Esophagus muscularis mucosa (tissue), 4 donors: Measurements from ENCODE around the gene CCDC158. TPM values are rescaled to one million over a fixed set of nuclear protein-coding genes. Genes with fewer than 3 reads are reported as not detected.

Experiments used
- DNase-seq: peaks from one replicate; pipeline ENCODE4 v3.0.0-alpha.2; 2017; ENCODE audit errors: extremely low spot score
- H3K27ac ChIP-seq, 4 donors: fragments of 200-600 bp; sonication (generic); replicated peaks in 1 of 4; 1 replicate in 3 of 4; 2 replicates in 1 of 4; pipeline ENCODE4 v1.5.1; 2016 to 2019; ENCODE audit warnings: mild to moderate bottlenecking in 1 of 4
- H3K27me3 ChIP-seq, 4 donors: fragments of 200-600 bp; sonication (generic); one replicate each; pipeline versions ENCODE4 v1.5.1 to v1.6.0; 2016 to 2019
- H3K36me3 ChIP-seq, 4 donors: fragments of 200-600 bp; sonication (generic); one replicate each; pipeline ENCODE4 v1.5.1; 2016 to 2019
- H3K4me1 ChIP-seq, 4 donors: fragments of 200-600 bp; sonication (generic); one replicate each; pipeline ENCODE4 v1.5.1; 2016 to 2019
- H3K4me3 ChIP-seq, 4 donors: fragments of 200-600 bp; sonication (generic); 1 replicate in 2 of 4; 2 replicates in 2 of 4; pipeline ENCODE4 v1.5.1; 2016 to 2019; ENCODE audit warnings: mild to moderate bottlenecking in 4 of 4, moderate library complexity in 1 of 4
- H3K9me3 ChIP-seq, 4 donors: fragments of 200-600 bp; sonication (generic); 1 replicate in 3 of 4; 2 replicates in 1 of 4; pipeline ENCODE4 v1.5.1; 2016 to 2019
- CTCF ChIP-seq, 3 experiments: fragments of 200-600 bp in 2 of 3; fragments of 450-650 bp in 1 of 3; sonication (generic) in 2 of 3; IDR thresholded peaks; one replicate each; pipeline ENCODE4 v1.5.1; 2017 to 2019; ENCODE audit warnings: antibody characterized with exemption in 3 of 3, mild to moderate bottlenecking in 2 of 3, moderate library complexity in 1 of 3
- EP300 ChIP-seq: sonication (generic); formaldehyde crosslinking; IDR thresholded peaks from one replicate; pipeline ENCODE4 v1.6.1; 2017; ENCODE audit warnings: antibody characterized with exemption
- POLR2A ChIP-seq: fragments of 450-650 bp; IDR thresholded peaks from one replicate; pipeline ENCODE4 v1.6.1; 2017; ENCODE audit warnings: antibody characterized with exemption, moderate library complexity, mild to moderate bottlenecking, low read depth
- POLR2AphosphoS5 ChIP-seq, 2 donors: sonication (generic); formaldehyde crosslinking; IDR thresholded peaks; one replicate each; pipeline ENCODE4 v1.6.1; 2017; ENCODE audit warnings: antibody characterized with exemption in 2 of 2
- WGBS: methylation state at CpG from one replicate; pipeline ENCODE4 v1.1.5; 2018; 5-methylcytosine and 5-hydroxymethylcytosine counted together
- intact Hi-C: fragments of 100-400 bp; cut with DNase I; formaldehyde crosslinking; loops from one replicate; pipeline ENCODE4 v1.15.1; 2023
- total RNA-seq, 4 donors: library from RNA; depleted of rRNA; stranded (reverse); fragments of >200 nt; gene quantifications; one replicate each; pipeline versions ENCODE4 v1.1.0 to v1.2.1, GENCODE V29; 2016

CCDC158 gene
- total RNA-seq, 4 donors from 2014 or later, result 0.66 to 1.8 (median 1.3) TPM

- Histone ChIP-seq H3K9me3 (no peaks in the 10 kb centered on the region), H3K36me3 (no peaks in the 10 kb centered on the region), H3K4me3 (no peak overlapping the region), H3K27me3 (no peaks in the 10 kb centered on the region), H3K27ac (no peak overlapping the region), H3K4me1 (no peaks in the 10 kb centered on the region)
- WGBS, result 72% methylated on average over 4 of the region's 4 CpGs
- DNase-seq, result no peak
- intact Hi-C loops, result no loop called here
- TF ChIP-seq CTCF (IDR thresholded peaks at IDR 0.05) (no peak), EP300 (no peak), POLR2A (no peak), POLR2AphosphoS5 (IDR thresholded peaks at IDR 0.05) (no peak)
Observed at GRCh38 chr4:76377481-76377901, 43.5 kb downstream of the CCDC158 start.

GRCh38 chr4:76376534-76376933 lies 44.4 kb downstream of the CCDC158 start:
- no peak for DNase-seq
- Histone ChIP-seq H3K9me3 (no peaks in the 10 kb centered on the region), H3K4me3 (no peak overlapping the region), H3K36me3 (no peaks in the 10 kb centered on the region), H3K4me1 (no peaks in the 10 kb centered on the region), H3K27ac (no peak overlapping the region), H3K27me3 (no peaks in the 10 kb centered on the region)
- TF ChIP-seq EP300 (no peak), POLR2AphosphoS5 (IDR thresholded peaks at IDR 0.05) (no peak), CTCF (IDR thresholded peaks at IDR 0.05) (no peak), POLR2A (no peak)
- intact Hi-C loops, result no loop called here
- WGBS, result 91% methylated on average over 1 of the region's 1 CpG

GRCh38 chr4:76375703-76376102 lies 45.2 kb downstream of the CCDC158 start:
- no peaks in the 10 kb centered on the region for H3K27me3 ChIP-seq
- no peak for DNase-seq
- TF ChIP-seq POLR2A, result no peak
- intact Hi-C loops, result no loop called here
- WGBS, result 90% methylated on average over 1 of the region's 1 CpG
- no peak overlapping the region for H3K4me3 ChIP-seq
- no peaks in the 10 kb centered on the region for H3K36me3 ChIP-seq
- no peak overlapping the region for H3K27ac ChIP-seq
- no peaks in the 10 kb centered on the region for H3K4me1 ChIP-seq
- no peaks in the 10 kb centered on the region for H3K9me3 ChIP-seq

GRCh38 chr4:76374798-76375197 lies 46.1 kb downstream of the CCDC158 start:
- 46% methylated on average over 1 of the region's 1 CpG for WGBS
- H3K4me3 ChIP-seq, result no peak overlapping the region
- no peaks in the 10 kb centered on the region for H3K4me1 ChIP-seq
- H3K27ac ChIP-seq, result no peak overlapping the region
- no peak for DNase-seq
- no peaks in the 10 kb centered on the region for H3K36me3 ChIP-seq
- TF ChIP-seq CTCF (IDR thresholded peaks at IDR 0.05) (no peak), POLR2AphosphoS5 (IDR thresholded peaks at IDR 0.05) (no peak), EP300 (no peak), POLR2A (no peak)
- no peaks in the 10 kb centered on the region for H3K9me3 ChIP-seq
- no peaks in the 10 kb centered on the region for H3K27me3 ChIP-seq
- intact Hi-C loops, result no loop called here

GRCh38 chr4:76373919-76374552 lies 46.9 kb downstream of the CCDC158 start:
- Histone ChIP-seq H3K4me1 (no peaks in the 10 kb centered on the region), H3K9me3 (no peaks in the 10 kb centered on the region), H3K36me3 (no peaks in the 10 kb centered on the region), H3K27me3 (no peaks in the 10 kb centered on the region), H3K4me3 (no peak overlapping the region), H3K27ac (no peak overlapping the region)
- no peak for TF ChIP-seq CTCF (IDR thresholded peaks at IDR 0.05)
- no peak for TF ChIP-seq POLR2AphosphoS5 (IDR thresholded peaks at IDR 0.05)
- TF ChIP-seq POLR2A, result no peak
- no peak for TF ChIP-seq EP300
- 73% methylated on average over 6 of the region's 6 CpGs for WGBS
- DNase-seq, result no peak
- intact Hi-C loops, result no loop called here
